ENCODE results near the gene ZFP42. TPM values are rescaled to one million over a fixed set of nuclear protein-coding genes. Genes with fewer than 3 reads are reported as not detected.
A peak's percentile ranks its signal among the peaks of the same experiment; 100 is the strongest.

ZFP42 gene
- total and polyA plus RNA-seq, 2 of the 8 experiments (the other 6 are each of a cell fraction or from before 2014, with no cell fraction given) = 69.4 to 188 TPM

DNA sequence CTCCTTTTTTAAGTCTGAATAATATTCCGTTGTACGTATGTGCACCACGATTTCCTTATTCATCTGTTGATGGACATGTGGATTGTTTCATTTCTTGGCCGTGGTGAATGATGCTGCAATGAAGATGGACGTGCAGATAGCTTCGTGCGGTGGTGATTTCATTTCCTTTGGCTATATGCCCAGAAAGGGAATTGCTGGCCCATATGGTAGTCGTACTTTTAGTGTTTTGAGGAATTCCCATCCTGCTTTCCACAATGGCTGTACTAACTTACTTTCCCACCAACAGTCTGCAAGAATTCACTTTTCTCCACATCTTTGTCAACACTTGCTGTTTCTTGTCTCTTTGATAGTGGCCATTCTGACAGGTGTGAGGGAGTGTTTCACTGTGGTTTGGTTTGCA, 12.8 kb downstream of the ZFP42 start:
- no peak overlapping the region for H3K23ac ChIP-seq (ENCODE audit: insufficient read length)
- H2BK5ac ChIP-seq (ENCODE audit: low read depth, low read length) = no peak overlapping the region
- no peak for DNase-seq (ENCODE audit: low read depth in 1 of 2, low spot score in 2 of 2)
- no peak overlapping the region for H3K9ac ChIP-seq (replicated peaks in 1 of 4; ENCODE audit: extremely low read depth in 1 of 4, low read depth in 3 of 4, low read length in 3 of 4)
- no peak overlapping the region for H2BK12ac ChIP-seq (ENCODE audit: low read depth, low read length)
- no peak overlapping the region for H2BK120ac ChIP-seq (replicated peaks; ENCODE audit: low read depth, low read length)
- no peak overlapping the region for H2AK5ac ChIP-seq (ENCODE audit: low read depth, low read length)
- no peaks in the 10 kb centered on the region for H3K23me2 ChIP-seq (ENCODE audit: low read depth, low read length)
- no peak overlapping the region for H3K4me2 ChIP-seq (ENCODE audit: insufficient read depth in 1 of 2, low read depth in 2 of 2, low read length in 2 of 2)
- H3K4me3 ChIP-seq (ENCODE audit: extremely low read depth in 1 of 4, insufficient read depth in 2 of 4, low read depth in 3 of 4, low read length in 4 of 4) = no peak overlapping the region
- no peaks in the 10 kb centered on the region for H3K27me3 ChIP-seq (replicated peaks in 1 of 4; ENCODE audit: control insufficient read depth in 3 of 4, extremely low read depth in 1 of 4, insufficient read depth in 3 of 4, low read length in 3 of 4)
- no peak overlapping the region for H3K56ac ChIP-seq (replicated peaks; ENCODE audit: insufficient read length, low read depth, low read length)
- ChIA-PET CTCF (ENCODE audit: partially characterized antibody) (no interaction called here), POLR2A (ENCODE audit: partially characterized antibody) (interaction anchor here (14.3 to 18.1 kb wide), 2 partner anchors 4 to 8 kb away, joined by 228 read pairs; partner anchors contain the start of gene ZFP42)
- FAIRE-seq = no peak
- no peak overlapping the region for H2AFZ ChIP-seq (ENCODE audit: low read length)
- H2BK15ac ChIP-seq (ENCODE audit: low read length) = no peak overlapping the region
- no peak overlapping the region for H3K14ac ChIP-seq (ENCODE audit: insufficient read length)
- peaks cover 2 to 46% of the 10 kb centered on the region in 2 experiments; a peak in 3 of 4 replicates for H3K79me2 ChIP-seq (ENCODE audit: control insufficient read depth in 1 of 2, insufficient read depth in 2 of 2, low read length in 2 of 2)
- no peak overlapping the region for H4K8ac ChIP-seq (ENCODE audit: extremely low read depth, insufficient read depth, low read length)
- peaks cover 13 to 39% (median 23%) of the 10 kb centered on the region in 4 experiments for H3K36me3 ChIP-seq (ENCODE audit: control insufficient read depth in 2 of 4, insufficient read depth in 4 of 4, low read length in 3 of 4)
- H2BK20ac ChIP-seq (ENCODE audit: low read length) = no peak overlapping the region
- no peak overlapping the region for H3K18ac ChIP-seq (ENCODE audit: extremely low read depth, low read length)
- no peak overlapping the region for H4K5ac ChIP-seq (ENCODE audit: insufficient read length, low read depth, low read length)
- H4K91ac ChIP-seq (replicated peaks; ENCODE audit: insufficient read length, low read length) = no peak overlapping the region
- H4K20me1 ChIP-seq (replicated peaks in 1 of 2; ENCODE audit: control insufficient read depth in 1 of 2, insufficient read depth in 2 of 2, low read length in 2 of 2) = peaks cover 15 to 19% of the 10 kb centered on the region in 2 experiments
- no peaks in the 10 kb centered on the region for H3K9me3 ChIP-seq (ENCODE audit: insufficient read depth in 2 of 2, low read depth in 1 of 2, low read length in 1 of 2)
- peaks cover 3% of the 10 kb centered on the region; the same call in 1 of the 2 replicates for H3K79me1 ChIP-seq (ENCODE audit: low read depth, low read length)
- no peak overlapping the region for H3K4ac ChIP-seq (replicated peaks; ENCODE audit: insufficient read length, low read depth, low read length)
- no peak overlapping the region for H3K27ac ChIP-seq (ENCODE audit: low read depth, low read length)
- peak; percentile 45; the same call in 1 of the 2 replicates for TF ChIP-seq POLR2AphosphoS5 (IDR thresholded peaks at IDR 0.05; ENCODE audit: low read depth, low read length)
- no peak for TF ChIP-seq SP1 (IDR thresholded peaks at IDR 0.05; ENCODE audit: low read depth, low read length)
- WGBS, 2 experiments (ENCODE audit: extremely low coverage in 1 of 2, insufficient coverage in 1 of 2, insufficient read length in 1 of 2, insufficient replicate concordance in 2 of 2, low coverage in 1 of 2, low lambda C conversion rate in 2 of 2, missing lambda C conversion rate in 1 of 2) = 92% methylated on average over 8 of the region's 8 CpGs; no CpG with 5 or more reads in 1 of the 2 experiments
- peaks cover 0 to 3% (median 0%) of the 10 kb centered on the region in 4 experiments; a peak in 2 of 7 replicates for H3K4me1 ChIP-seq (replicated peaks in 1 of 4; ENCODE audit: control insufficient read depth in 3 of 4, insufficient read depth in 4 of 4, low read length in 3 of 4)
